Kidney (tissue), 14 donors: ENCODE measurements around the gene KCNQ1OT1. TPM values are rescaled to one million over a fixed set of nuclear protein-coding genes. Genes with fewer than 3 reads are reported as not detected.

Experiments
- DNase-seq, 5 donors: peaks; one replicate each; pipeline ENCODE4 v3.0.0-alpha.2; 2013 to 2020
- FAIRE-seq: peaks from 2 replicates; lab custom pipeline; 2012; peaks lifted over from hg19 to GRCh38; lab: Jason Lieb, UNC
- H3K27ac ChIP-seq, 2 donors: one replicate each; pipeline ENCODE4 v1.7.0; 2013; ENCODE audit warnings: low read depth in 2 of 2, low read length in 2 of 2, inconsistent platforms in 1 of 2
- H3K27me3 ChIP-seq: one replicate; pipeline ENCODE4 v1.7.1; 2013; ENCODE audit warnings: low read length, inconsistent platforms; ENCODE audit not compliant: control insufficient read depth, insufficient read depth
- H3K36me3 ChIP-seq, 3 donors: one replicate each; pipeline versions ENCODE4 v1.7.0 to v1.7.1; 2013; ENCODE audit warnings: low read length in 3 of 3, control low read depth in 1 of 3, inconsistent platforms in 1 of 3; ENCODE audit not compliant: insufficient read depth in 3 of 3, control insufficient read depth in 2 of 3
- H3K4me1 ChIP-seq, 3 donors: one replicate each; pipeline versions ENCODE4 v1.7.0 to v1.7.1; 2013; ENCODE audit warnings: low read length in 3 of 3, inconsistent platforms in 1 of 3, low read depth in 1 of 3; ENCODE audit not compliant: control insufficient read depth in 2 of 3, insufficient read depth in 2 of 3
- H3K4me3 ChIP-seq, 3 donors: one replicate each; pipeline versions ENCODE4 v1.7.0 to v1.8.1; 2013; ENCODE audit warnings: low read length in 3 of 3, control low read depth in 1 of 3, inconsistent platforms in 1 of 3
- H3K9ac ChIP-seq, 3 donors: one replicate each; pipeline versions ENCODE4 v1.7.0 to v1.7.1; 2013; ENCODE audit warnings: low read length in 3 of 3, control low read depth in 1 of 3, inconsistent platforms in 1 of 3
- H3K9me3 ChIP-seq, 3 donors: one replicate each; pipeline versions ENCODE4 v1.7.0 to v1.7.1; 2013; ENCODE audit warnings: low read length in 3 of 3, control low read depth in 1 of 3, inconsistent platforms in 1 of 3; ENCODE audit not compliant: control insufficient read depth in 2 of 3, insufficient read depth in 1 of 3
- intact Hi-C: fragments of 100-400 bp; cut with DNase I; formaldehyde crosslinking; loops from one replicate; pipeline ENCODE4 v1.11.1; 2022
- polyA plus RNA-seq: library from polyadenylated mRNA; stranded (reverse); fragments of 350-450 nt; fragmentation: Illumina TruSeq; extraction: RNeasy Lipid Tissue Mini Kit (QIAGEN cat#74804); gene quantifications from one replicate; pipeline ENCODE4 v1.2.3, GENCODE V29; 2014; ENCODE audit warnings: low read depth, low replicate concordance; ENCODE audit not compliant: insufficient read depth
- total RNA-seq: library from RNA; stranded (reverse); fragmentation: NEBNext Ultra II Directional; extraction: Animal tissue kit (Norgen Biotek cat#: 25700); gene quantifications from one replicate; pipeline ENCODE4 v1.2.1, GENCODE V29; 2021
- TF ChIP-seq, protein P1 (sequence below): IDR thresholded peaks from 3 replicates; pipeline ENCODE4 v1.5.1; 2012; ENCODE audit warnings: mild to moderate bottlenecking, moderate library complexity, borderline replicate concordance; ENCODE audit not compliant: insufficient read depth; ENCODE audit errors: extremely low read depth
- donor health status: control.
- donor health status: control.
- donor health status: control.
- donor health status: control.
- donor health status: control.
- donor health status: DM: yes; HTN: yes; CAD: no.
- donor health status: Normal renal cell carcinoma (clear cell type).

The KCNQ1OT1 gene
- total and polyA plus RNA-seq, 2 donors from 2014 or later, result 0.22 to 4.4 TPM

GRCh38 chr11:2666401-2666741 lies 33.4 kb downstream of the KCNQ1OT1 start:
- Histone ChIP-seq H3K9ac (no peak overlapping the region), H3K27me3 (no peaks in the 10 kb centered on the region), H3K9me3 (peaks cover 0 to 1% (median 0%) of the 10 kb centered on the region in 3 donors), H3K27ac (no peak overlapping the region), H3K36me3 (peaks cover 0 to 8% (median 5%) of the 10 kb centered on the region in 3 donors), H3K4me1 (peaks cover 0 to 5% (median 0%) of the 10 kb centered on the region in 3 donors), H3K4me3 (no peak overlapping the region)
- DNase-seq (peak in 3 of 5 donors; percentile 6 to 28 (median 17)), FAIRE-seq (no peak)
- intact Hi-C loops, result no loop called here
- TF ChIP-seq, protein P1, sequence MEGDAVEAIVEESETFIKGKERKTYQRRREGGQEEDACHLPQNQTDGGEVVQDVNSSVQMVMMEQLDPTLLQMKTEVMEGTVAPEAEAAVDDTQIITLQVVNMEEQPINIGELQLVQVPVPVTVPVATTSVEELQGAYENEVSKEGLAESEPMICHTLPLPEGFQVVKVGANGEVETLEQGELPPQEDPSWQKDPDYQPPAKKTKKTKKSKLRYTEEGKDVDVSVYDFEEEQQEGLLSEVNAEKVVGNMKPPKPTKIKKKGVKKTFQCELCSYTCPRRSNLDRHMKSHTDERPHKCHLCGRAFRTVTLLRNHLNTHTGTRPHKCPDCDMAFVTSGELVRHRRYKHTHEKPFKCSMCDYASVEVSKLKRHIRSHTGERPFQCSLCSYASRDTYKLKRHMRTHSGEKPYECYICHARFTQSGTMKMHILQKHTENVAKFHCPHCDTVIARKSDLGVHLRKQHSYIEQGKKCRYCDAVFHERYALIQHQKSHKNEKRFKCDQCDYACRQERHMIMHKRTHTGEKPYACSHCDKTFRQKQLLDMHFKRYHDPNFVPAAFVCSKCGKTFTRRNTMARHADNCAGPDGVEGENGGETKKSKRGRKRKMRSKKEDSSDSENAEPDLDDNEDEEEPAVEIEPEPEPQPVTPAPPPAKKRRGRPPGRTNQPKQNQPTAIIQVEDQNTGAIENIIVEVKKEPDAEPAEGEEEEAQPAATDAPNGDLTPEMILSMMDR, result no peak

- Histone ChIP-seq H3K36me3 (peaks cover 0 to 8% (median 5%) of the 10 kb centered on the region in 3 donors), H3K27me3 (no peaks in the 10 kb centered on the region), H3K27ac (no peak overlapping the region), H3K9me3 (peaks cover 0 to 8% (median 0%) of the 10 kb centered on the region in 3 donors), H3K4me1 (peaks cover 0 to 5% (median 0%) of the 10 kb centered on the region in 3 donors), H3K9ac (no peak overlapping the region), H3K4me3 (no peak overlapping the region)
- DNase-seq, result peak in 3 of 5 donors; percentile 8 to 53 (median 18)
- no peak for FAIRE-seq
- TF ChIP-seq, protein P1, result no peak
- intact Hi-C loops, result no loop called here
These were observed 34.0 kb downstream of the KCNQ1OT1 start for GRCh38 chr11:2665526-2666400.

GRCh38 chr11:2664791-2665525 lies 34.8 kb downstream of the KCNQ1OT1 start:
- no peak overlapping the region for H3K27ac ChIP-seq
- peak in 3 of 5 donors; percentile 3 to 32 (median 26) for DNase-seq
- intact Hi-C loops, result no loop called here
- H3K4me3 ChIP-seq, result no peak overlapping the region
- no peaks in the 10 kb centered on the region for H3K27me3 ChIP-seq
- H3K9me3 ChIP-seq, result peaks cover 0 to 15% (median 0%) of the 10 kb centered on the region in 3 donors
- no peak for FAIRE-seq
- no peak overlapping the region for H3K9ac ChIP-seq
- H3K4me1 ChIP-seq, result peaks cover 0 to 5% (median 0%) of the 10 kb centered on the region in 3 donors
- peaks cover 0 to 7% (median 5%) of the 10 kb centered on the region in 3 donors for H3K36me3 ChIP-seq
- TF ChIP-seq, protein P1, result no peak
